H1 (cell line): ENCODE results near the gene PRR30. TPM values are rescaled to one million over a fixed set of nuclear protein-coding genes. Genes with fewer than 3 reads are reported as not detected.

Experiments used
- EP300 ChIP-seq, 2 experiments: IDR thresholded peaks; 1 replicate in 1 of 2; 2 replicates in 1 of 2; pipeline ENCODE4 v1.6.1; 2011 to 2012; ENCODE audit warnings: low read depth in 2 of 2, low read length in 2 of 2, mild to moderate bottlenecking in 2 of 2, borderline replicate concordance in 1 of 2, inconsistent platforms in 1 of 2, moderate library complexity in 1 of 2
- polyA plus RNA-seq, 7 experiments: library from polyadenylated mRNA; depleted of rRNA in 3 of 7; stranded (reverse) in 5 of 7; unstranded in 2 of 7; fragments of >200 nt in 5 of 7; fragments of 200-250 nt in 2 of 7; gene quantifications; 1 replicate in 5 of 7; 2 replicates in 1 of 7; 4 replicates in 1 of 7; pipeline versions ENCODE4 v1.2.1 to v1.2.3, GENCODE V29; 2011 to 2013; ENCODE audit warnings: missing spikeins in 2 of 7, mixed read lengths in 2 of 7
- total RNA-seq: library from RNA; stranded (reverse); fragmentation: NEBNext Ultra II Directional; extraction: Animal tissue kit (Norgen Biotek cat#: 25700); gene quantifications from 2 replicates; pipeline ENCODE4 v1.2.1, GENCODE V29; 2021

PRR30 gene
- total and polyA plus RNA-seq, 2 of the 8 experiments (the other 6 are each of a cell fraction or from before 2014, with no cell fraction given), result not detected

GRCh38 chr2:27095745-27096651 lies 43.2 kb downstream of the PRR30 start (continued):
- no peak for TF ChIP-seq EP300 (IDR thresholded peaks at IDR 0.05; ENCODE audit: borderline replicate concordance in 1 of 2, low read depth in 2 of 2, low read length in 2 of 2)
